Loucy (cell line): ENCODE measurements around the gene TECTB.

Experiments used
- H2AFZ ChIP-seq: fragments of 200-600 bp; sonication (generic); 2 replicates; pipeline ENCODE4 v1.6.0; 2016; ENCODE audit warnings: antibody characterized with exemption, mild to moderate bottlenecking, low read length, moderate library complexity
- H3F3A ChIP-seq: fragments of 200-600 bp; 2 replicates; pipeline ENCODE4 v1.6.0; 2016; ENCODE audit warnings: antibody characterized with exemption, low read depth, mild to moderate bottlenecking
- H3K27me3 ChIP-seq: fragments of 200-600 bp; sonication (generic); 2 replicates; pipeline ENCODE4 v1.6.1; 2014; ENCODE audit warnings: low read length, mild to moderate bottlenecking; ENCODE audit not compliant: insufficient read depth, poor library complexity, severe bottlenecking
- H3K36me3 ChIP-seq: fragments of 200-600 bp; sonication (generic); 2 replicates; pipeline ENCODE4 v1.6.1; 2016; ENCODE audit warnings: low read length; ENCODE audit not compliant: insufficient read depth
- H3K4me1 ChIP-seq: fragments of 200-600 bp; sonication (generic); 2 replicates; pipeline ENCODE4 v1.5.1; 2014; ENCODE audit warnings: low read length, mild to moderate bottlenecking; ENCODE audit not compliant: insufficient read depth, poor library complexity, severe bottlenecking
- H3K4me2 ChIP-seq: fragments of 200-600 bp; sonication (generic); 2 replicates; pipeline ENCODE4 v1.6.0; 2014; ENCODE audit warnings: antibody characterized with exemption, low read length, low read depth, mild to moderate bottlenecking; ENCODE audit not compliant: poor library complexity, severe bottlenecking
- H3K4me3 ChIP-seq: fragments of 200-600 bp; sonication (generic); 2 replicates; pipeline ENCODE4 v1.5.1; 2014; ENCODE audit warnings: low read length, mild to moderate bottlenecking, mixed read lengths; ENCODE audit not compliant: poor library complexity, severe bottlenecking
- H3K79me2 ChIP-seq: fragments of 200-600 bp; sonication (generic); 2 replicates; pipeline ENCODE4 v1.6.1; 2014; ENCODE audit warnings: low read length; ENCODE audit not compliant: insufficient read depth
- H3K9ac ChIP-seq: fragments of 200-600 bp; sonication (generic); 2 replicates; pipeline ENCODE4 v1.6.0; 2014; ENCODE audit warnings: mild to moderate bottlenecking, low read depth, low read length, moderate library complexity; ENCODE audit not compliant: poor library complexity, severe bottlenecking
- H3K9me2 ChIP-seq: fragments of 200-600 bp; sonication (generic); replicated peaks from 2 replicates; pipeline ENCODE4 v1.6.1; 2016; ENCODE audit warnings: low read depth, low read length, mixed read lengths
- H3K9me3 ChIP-seq: fragments of 200-600 bp; sonication (generic); 2 replicates; pipeline ENCODE4 v1.6.1; 2014; ENCODE audit warnings: mild to moderate bottlenecking, antibody characterized with exemption, low read length, low read depth; ENCODE audit not compliant: insufficient read depth
- H4K20me1 ChIP-seq: fragments of 200-600 bp; sonication (generic); 2 replicates; pipeline ENCODE4 v1.6.0; 2014; ENCODE audit warnings: antibody characterized with exemption, low read length, mild to moderate bottlenecking; ENCODE audit not compliant: insufficient read depth, poor library complexity, severe bottlenecking
- EZH2phosphoT487 ChIP-seq: fragments of 200-600 bp; IDR thresholded peaks from 2 replicates; pipeline ENCODE4 v1.6.1; 2018; ENCODE audit warnings: antibody characterized with exemption, mild to moderate bottlenecking, moderate library complexity, borderline replicate concordance
- TF ChIP-seq, protein P1 (sequence below): fragments of 200-600 bp; sonication (generic); conservative IDR thresholded peaks from 2 replicates; pipeline ENCODE4 v1.5.1; 2014; ENCODE audit warnings: mild to moderate bottlenecking, antibody characterized with exemption, low read length

Gene TECTB

DNA sequence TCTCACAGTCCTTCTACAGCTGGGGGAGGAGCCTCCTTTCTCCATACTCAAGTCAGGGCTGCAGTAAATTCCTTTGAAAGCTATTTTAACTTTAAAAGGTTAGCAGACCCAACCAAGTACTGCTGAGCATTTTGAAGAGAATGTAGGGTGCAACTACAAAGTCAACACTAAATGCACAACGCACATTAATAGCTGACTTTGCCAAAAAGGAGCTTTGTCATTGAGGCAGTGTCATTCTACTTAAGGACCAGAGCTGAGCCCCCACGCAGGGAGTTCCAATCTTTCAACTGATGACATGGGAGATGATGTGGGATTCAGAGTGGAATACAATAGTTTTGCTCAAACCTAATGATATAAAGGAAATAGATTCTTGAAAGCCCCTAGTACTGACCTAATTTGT lies 20.3 kb downstream of the TECTB start:
- no peak for TF ChIP-seq EZH2phosphoT487
- TF ChIP-seq, protein P1, sequence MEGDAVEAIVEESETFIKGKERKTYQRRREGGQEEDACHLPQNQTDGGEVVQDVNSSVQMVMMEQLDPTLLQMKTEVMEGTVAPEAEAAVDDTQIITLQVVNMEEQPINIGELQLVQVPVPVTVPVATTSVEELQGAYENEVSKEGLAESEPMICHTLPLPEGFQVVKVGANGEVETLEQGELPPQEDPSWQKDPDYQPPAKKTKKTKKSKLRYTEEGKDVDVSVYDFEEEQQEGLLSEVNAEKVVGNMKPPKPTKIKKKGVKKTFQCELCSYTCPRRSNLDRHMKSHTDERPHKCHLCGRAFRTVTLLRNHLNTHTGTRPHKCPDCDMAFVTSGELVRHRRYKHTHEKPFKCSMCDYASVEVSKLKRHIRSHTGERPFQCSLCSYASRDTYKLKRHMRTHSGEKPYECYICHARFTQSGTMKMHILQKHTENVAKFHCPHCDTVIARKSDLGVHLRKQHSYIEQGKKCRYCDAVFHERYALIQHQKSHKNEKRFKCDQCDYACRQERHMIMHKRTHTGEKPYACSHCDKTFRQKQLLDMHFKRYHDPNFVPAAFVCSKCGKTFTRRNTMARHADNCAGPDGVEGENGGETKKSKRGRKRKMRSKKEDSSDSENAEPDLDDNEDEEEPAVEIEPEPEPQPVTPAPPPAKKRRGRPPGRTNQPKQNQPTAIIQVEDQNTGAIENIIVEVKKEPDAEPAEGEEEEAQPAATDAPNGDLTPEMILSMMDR: no peak
- Histone ChIP-seq H3F3A (no peaks in the 10 kb centered on the region), H3K79me2 (no peaks in the 10 kb centered on the region), H3K36me3 (no peaks in the 10 kb centered on the region), H4K20me1 (no peaks in the 10 kb centered on the region), H3K4me1 (no peaks in the 10 kb centered on the region), H3K9ac (no peak overlapping the region), H3K27me3 (no peaks in the 10 kb centered on the region), H3K4me2 (no peak overlapping the region), H2AFZ (no peak overlapping the region), H3K9me2 (no peaks in the 10 kb centered on the region), H3K4me3 (no peak overlapping the region), H3K9me3 (no peaks in the 10 kb centered on the region)

DNA sequence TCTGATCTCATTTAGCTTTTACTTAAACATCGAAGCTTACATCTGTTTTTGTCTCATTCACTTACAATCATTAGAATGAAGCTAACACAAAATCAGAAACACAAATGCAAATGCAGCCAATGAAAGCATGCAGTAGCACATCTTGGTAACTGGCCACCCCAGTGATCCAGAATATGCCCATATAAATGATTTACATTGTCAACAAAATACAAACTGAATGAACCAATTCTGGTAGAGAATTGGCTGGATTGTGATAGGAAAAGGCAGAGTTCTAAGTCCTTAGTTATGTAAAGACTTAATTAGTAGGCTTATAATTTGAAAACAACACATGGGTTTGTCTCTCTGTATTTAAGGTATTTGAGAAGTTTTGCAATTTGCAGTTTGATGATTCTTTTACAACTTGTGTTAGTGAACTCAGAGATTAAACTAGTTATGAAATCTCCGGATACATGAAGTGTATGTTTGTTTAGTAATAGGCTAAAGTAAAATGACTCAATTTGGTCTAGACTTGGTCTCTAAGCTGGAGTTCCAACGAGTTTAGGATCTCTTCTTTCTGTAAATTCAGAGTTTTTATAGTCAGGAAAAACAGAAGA lies 21.2 kb downstream of the TECTB start:
- H3K9ac ChIP-seq: no peak overlapping the region

DNA sequence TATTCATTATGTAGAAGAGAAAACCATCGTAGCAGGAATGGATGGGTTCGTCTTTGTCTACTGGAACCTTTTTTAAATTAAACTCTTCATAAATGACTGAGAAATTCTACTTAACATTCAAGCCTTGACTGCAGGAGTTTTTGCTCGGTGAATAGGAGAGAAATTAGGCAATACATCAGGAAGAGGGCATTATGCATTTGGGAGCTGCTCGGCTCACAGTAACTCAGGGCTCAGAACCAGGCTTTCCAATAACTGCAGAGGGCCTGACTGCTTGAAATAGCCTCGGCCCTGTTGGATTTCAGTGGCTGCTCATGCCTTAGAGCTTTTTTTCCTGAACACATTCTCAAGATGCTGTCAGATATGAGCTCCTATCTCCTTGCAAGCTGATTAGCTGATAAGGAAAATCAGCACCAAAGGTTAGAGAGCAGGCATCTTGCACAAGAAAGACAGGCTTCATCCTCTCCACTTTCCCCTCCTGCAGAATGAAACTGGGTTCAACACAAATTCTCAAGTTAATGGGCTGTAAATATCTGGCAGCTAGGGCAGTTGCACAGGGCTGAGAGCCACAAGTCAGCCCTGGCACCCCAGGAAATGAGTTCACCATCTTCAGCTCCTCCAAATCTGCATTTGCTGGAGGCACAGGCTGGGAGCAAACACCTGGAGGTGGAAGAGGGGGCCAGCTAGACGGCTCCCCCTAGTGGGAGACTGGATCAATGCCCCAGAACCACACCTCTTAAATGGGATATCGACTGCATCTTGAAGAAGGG lies 24.3 kb downstream of the TECTB start:
- no peaks in the 10 kb centered on the region for H4K20me1 ChIP-seq
- H3K36me3 ChIP-seq: no peaks in the 10 kb centered on the region
- H2AFZ ChIP-seq: no peak overlapping the region
- no peak overlapping the region for H3K4me3 ChIP-seq
- H3K9me2 ChIP-seq: no peaks in the 10 kb centered on the region
- TF ChIP-seq, protein P1: peak; percentile 93
- no peak for TF ChIP-seq EZH2phosphoT487
- no peak overlapping the region for H3K4me2 ChIP-seq
- H3K9me3 ChIP-seq: no peaks in the 10 kb centered on the region
- H3K79me2 ChIP-seq: no peaks in the 10 kb centered on the region
- no peaks in the 10 kb centered on the region for H3K4me1 ChIP-seq
- H3K9ac ChIP-seq: no peak overlapping the region
- no peaks in the 10 kb centered on the region for H3K27me3 ChIP-seq
- H3F3A ChIP-seq: no peaks in the 10 kb centered on the region

More for the DNA sequence above, 21.2 kb downstream of the TECTB start:
- no peaks in the 10 kb centered on the region for H3K36me3 ChIP-seq
- no peak overlapping the region for H3K4me2 ChIP-seq
- no peaks in the 10 kb centered on the region for H3K9me2 ChIP-seq
- H3K9me3 ChIP-seq: no peaks in the 10 kb centered on the region
- TF ChIP-seq, protein P1: no peak
- TF ChIP-seq EZH2phosphoT487: no peak
- no peaks in the 10 kb centered on the region for H3K27me3 ChIP-seq
- H3F3A ChIP-seq: no peaks in the 10 kb centered on the region
- H4K20me1 ChIP-seq: no peaks in the 10 kb centered on the region
- no peaks in the 10 kb centered on the region for H3K4me1 ChIP-seq
- no peak overlapping the region for H2AFZ ChIP-seq
- H3K4me3 ChIP-seq: no peak overlapping the region
- no peaks in the 10 kb centered on the region for H3K79me2 ChIP-seq
